Neural cell (in vitro differentiated cells): ENCODE data around the gene LIN7B. TPM values are rescaled to one million over a fixed set of nuclear protein-coding genes. Genes with fewer than 3 reads are reported as not detected.

ENCODE experiments used
- H2AFZ ChIP-seq: fragments of 200-600, 300-800 bp; sonication (generic), shearing (Covaris generic); 2 replicates; pipeline ENCODE4 v1.6.0; 2014; ENCODE audit warnings: low read depth, mild to moderate bottlenecking, antibody characterized with exemption, low read length, moderate library complexity
- H3F3A ChIP-seq: fragments of 200-600 bp; shearing (Covaris generic); 2 replicates; pipeline ENCODE4 v1.6.1; 2016; ENCODE audit warnings: mild to moderate bottlenecking, moderate library complexity, mixed read lengths, antibody characterized with exemption, low read length; ENCODE audit not compliant: insufficient read depth, poor library complexity, severe bottlenecking
- H3K27ac ChIP-seq: fragments of 200-600, 300-800 bp; sonication (generic), shearing (Covaris generic); 2 replicates; pipeline ENCODE4 v1.5.1; 2014; ENCODE audit warnings: mild to moderate bottlenecking, low read length, moderate library complexity
- H3K27me3 ChIP-seq: fragments of 300-800, 200-600 bp; sonication (generic), shearing (Covaris generic); 2 replicates; pipeline ENCODE4 v1.6.0; 2014; ENCODE audit warnings: mild to moderate bottlenecking, low read depth, low read length, moderate library complexity; ENCODE audit not compliant: insufficient read depth
- H3K36me3 ChIP-seq: fragments of 300-800, 200-600 bp; sonication (generic), shearing (Covaris generic); 2 replicates; pipeline ENCODE4 v1.5.1; 2014; ENCODE audit warnings: mild to moderate bottlenecking, antibody characterized with exemption, low read length, moderate library complexity; ENCODE audit not compliant: insufficient read depth
- H3K4me2 ChIP-seq: fragments of 300-800, 200-600 bp; sonication (generic), shearing (Covaris generic); 2 replicates; pipeline ENCODE4 v1.6.0; 2014; ENCODE audit warnings: mild to moderate bottlenecking, low read length
- H3K4me3 ChIP-seq: fragments of 300-800, 200-600 bp; sonication (generic), shearing (Covaris generic); 2 replicates; pipeline ENCODE4 v1.5.1; 2014; ENCODE audit warnings: mild to moderate bottlenecking, low read length, moderate library complexity
- H3K79me2 ChIP-seq: fragments of 200-600 bp; shearing (Covaris generic); replicated peaks from 2 replicates; pipeline ENCODE4 v1.6.0; 2014; ENCODE audit warnings: mild to moderate bottlenecking, low read length, moderate library complexity; ENCODE audit not compliant: insufficient read depth
- H3K9ac ChIP-seq: fragments of 300-800, 200-600 bp; sonication (generic), shearing (Covaris generic); 2 replicates; pipeline ENCODE4 v1.6.1; 2016; ENCODE audit warnings: mild to moderate bottlenecking, low read length, mixed read lengths
- H3K9me2 ChIP-seq: fragments of 200-600 bp; shearing (Covaris generic); 2 replicates; pipeline ENCODE4 v1.6.1; 2016; ENCODE audit warnings: mild to moderate bottlenecking, low read length, mixed read lengths; ENCODE audit not compliant: insufficient read depth
- H3K9me3 ChIP-seq: fragments of 200-600, 300-800 bp; sonication (generic), shearing (Covaris generic); 2 replicates; pipeline ENCODE4 v1.6.1; 2016; ENCODE audit warnings: mild to moderate bottlenecking, mixed run types, low read length, moderate library complexity, mixed read lengths
- H4K20me1 ChIP-seq: fragments of 200-600 bp; shearing (Covaris generic); 2 replicates; pipeline ENCODE4 v1.6.1; 2016; ENCODE audit warnings: mild to moderate bottlenecking, mixed run types; ENCODE audit not compliant: insufficient read depth
- CTCF ChIP-seq: fragments of 450-650 bp; IDR thresholded peaks from 2 replicates; pipeline ENCODE4 v1.5.1; 2014; ENCODE audit warnings: antibody characterized with exemption, mild to moderate bottlenecking, moderate library complexity; ENCODE audit not compliant: poor library complexity, severe bottlenecking
- EZH2 ChIP-seq: fragments of 200-600, 300-800 bp; shearing (Covaris generic), sonication (generic); IDR thresholded peaks from 2 replicates; pipeline ENCODE4 v1.6.1; 2014; ENCODE audit warnings: antibody characterized with exemption, low read length, borderline replicate concordance, mild to moderate bottlenecking; ENCODE audit not compliant: insufficient read depth, poor library complexity, severe bottlenecking
- MXI1 ChIP-seq: fragments of 450-650 bp; conservative IDR thresholded peaks from 2 replicates; pipeline ENCODE4 v1.6.1; 2014; ENCODE audit warnings: antibody characterized with exemption, mild to moderate bottlenecking; ENCODE audit not compliant: poor library complexity, severe bottlenecking
- POLR2AphosphoS5 ChIP-seq: IDR thresholded peaks from 2 replicates; pipeline ENCODE4 v1.6.1; 2012
- RAD21 ChIP-seq: fragments of 450-650 bp; conservative IDR thresholded peaks from 2 replicates; pipeline ENCODE4 v1.6.1; 2014; ENCODE audit warnings: antibody characterized with exemption, mild to moderate bottlenecking, moderate library complexity
- TAF1 ChIP-seq: IDR thresholded peaks from 2 replicates; pipeline ENCODE4 v1.6.1; 2012; ENCODE audit warnings: low read depth
- polyA plus RNA-seq: library from polyadenylated mRNA; depleted of rRNA; stranded (reverse); fragments of >200 nt; gene quantifications from 2 replicates; pipeline ENCODE4 v1.2.3, GENCODE V29; 2014
- TF ChIP-seq, protein P1 (sequence below): IDR thresholded peaks from 2 replicates; pipeline ENCODE4 v1.6.1; 2012; ENCODE audit warnings: borderline replicate concordance

LIN7B gene
- polyA plus RNA-seq, 1 donor from 2014 or later = 88.7 TPM

DNA sequence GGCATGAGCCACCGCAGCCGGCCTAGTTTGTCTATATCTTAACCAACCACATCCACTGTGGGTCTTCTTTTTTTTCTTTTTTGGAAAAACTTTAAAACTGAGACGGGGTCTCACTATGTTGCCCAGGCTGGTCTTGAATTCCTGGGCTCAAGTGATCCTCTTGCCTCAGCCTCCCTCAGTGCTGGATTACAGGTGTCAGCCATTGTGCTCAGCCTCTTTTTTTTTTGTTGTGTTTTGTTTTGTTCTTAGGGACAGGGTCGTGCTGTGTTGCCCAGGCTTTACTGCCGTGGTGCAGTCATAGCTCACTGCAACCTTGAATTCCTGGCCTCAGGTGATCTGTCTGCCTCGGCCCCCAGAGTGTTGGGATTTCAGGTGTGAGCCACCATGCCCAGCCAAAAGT, 21.5 kb upstream of the LIN7B start:
- H3K27ac ChIP-seq = no peak overlapping the region
- peaks cover 4% of the 10 kb centered on the region for H4K20me1 ChIP-seq
- H3K36me3 ChIP-seq = peaks cover 12% of the 10 kb centered on the region
- no peaks in the 10 kb centered on the region for H3F3A ChIP-seq
- no peak for TF ChIP-seq POLR2AphosphoS5
- TF ChIP-seq TAF1 = no peak
- TF ChIP-seq EZH2 = no peak
- no peak for TF ChIP-seq MXI1
- TF ChIP-seq CTCF = no peak
- TF ChIP-seq RAD21 = no peak
- no peak overlapping the region for H3K4me3 ChIP-seq
- H3K9me2 ChIP-seq = no peaks in the 10 kb centered on the region
- no peaks in the 10 kb centered on the region for H3K27me3 ChIP-seq
- H3K9ac ChIP-seq = no peak overlapping the region
- no peak overlapping the region for H3K4me2 ChIP-seq
- peaks cover 13% of the 10 kb centered on the region for H3K79me2 ChIP-seq
- H2AFZ ChIP-seq = no peak overlapping the region
- no peaks in the 10 kb centered on the region for H3K9me3 ChIP-seq

DNA sequence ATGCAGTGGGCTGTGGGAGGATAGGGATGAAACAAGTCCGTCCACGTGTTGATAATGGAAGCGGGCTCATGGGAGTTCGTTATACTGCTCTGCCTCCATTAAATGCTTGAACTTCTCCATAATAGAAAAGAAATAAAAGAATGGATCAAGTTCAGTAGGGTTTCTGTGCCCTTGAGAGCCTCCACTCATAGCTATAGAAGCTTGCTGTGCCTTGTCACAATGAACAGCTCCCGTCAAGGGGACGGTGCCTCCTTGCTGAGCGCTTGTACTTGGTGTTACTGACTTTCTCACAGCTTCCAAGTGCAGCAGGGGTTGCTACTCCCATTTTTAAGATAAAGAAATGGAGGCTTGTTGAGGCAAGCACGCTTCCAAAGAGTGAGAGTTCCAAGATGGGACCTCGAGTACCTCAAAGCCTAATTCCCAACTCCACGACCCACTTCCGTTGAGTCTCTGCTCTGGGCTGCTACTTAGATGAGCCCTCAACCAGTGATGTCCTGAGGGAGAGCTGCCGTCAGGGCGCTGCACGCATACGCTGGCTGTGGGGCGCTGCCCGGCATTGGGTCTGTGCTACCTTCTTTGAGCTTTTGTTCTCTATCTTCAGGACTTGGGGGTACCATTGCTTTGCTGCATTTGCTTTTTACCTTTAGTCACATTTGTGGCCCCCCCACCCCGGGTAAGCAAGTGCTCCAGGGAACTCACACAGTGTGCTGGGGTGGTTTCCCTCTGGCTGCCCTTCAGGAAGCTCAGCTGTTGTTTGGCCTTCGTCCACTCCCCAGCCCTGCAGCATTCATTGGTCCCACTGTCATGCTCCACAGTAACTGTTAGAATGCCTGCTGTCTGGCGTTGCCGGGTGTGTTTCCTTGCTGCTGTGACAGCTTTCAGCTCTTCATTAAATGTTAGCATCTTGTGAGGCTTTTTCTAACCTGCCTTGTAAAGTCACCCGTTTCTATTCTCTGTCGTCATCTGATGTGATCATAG, 19.4 kb upstream of the LIN7B start:
- Histone ChIP-seq H3K27ac (no peak overlapping the region), H3F3A (no peaks in the 10 kb centered on the region), H3K9me2 (no peaks in the 10 kb centered on the region), H3K9ac (no peak overlapping the region), H3K9me3 (no peaks in the 10 kb centered on the region), H3K27me3 (no peaks in the 10 kb centered on the region), H3K36me3 (peaks cover 12% of the 10 kb centered on the region), H3K4me3 (no peak overlapping the region), H3K79me2 (peaks cover 3% of the 10 kb centered on the region), H3K4me2 (no peak overlapping the region), H4K20me1 (peaks cover 4% of the 10 kb centered on the region), H2AFZ (no peak overlapping the region)
- TF ChIP-seq, protein P1, sequence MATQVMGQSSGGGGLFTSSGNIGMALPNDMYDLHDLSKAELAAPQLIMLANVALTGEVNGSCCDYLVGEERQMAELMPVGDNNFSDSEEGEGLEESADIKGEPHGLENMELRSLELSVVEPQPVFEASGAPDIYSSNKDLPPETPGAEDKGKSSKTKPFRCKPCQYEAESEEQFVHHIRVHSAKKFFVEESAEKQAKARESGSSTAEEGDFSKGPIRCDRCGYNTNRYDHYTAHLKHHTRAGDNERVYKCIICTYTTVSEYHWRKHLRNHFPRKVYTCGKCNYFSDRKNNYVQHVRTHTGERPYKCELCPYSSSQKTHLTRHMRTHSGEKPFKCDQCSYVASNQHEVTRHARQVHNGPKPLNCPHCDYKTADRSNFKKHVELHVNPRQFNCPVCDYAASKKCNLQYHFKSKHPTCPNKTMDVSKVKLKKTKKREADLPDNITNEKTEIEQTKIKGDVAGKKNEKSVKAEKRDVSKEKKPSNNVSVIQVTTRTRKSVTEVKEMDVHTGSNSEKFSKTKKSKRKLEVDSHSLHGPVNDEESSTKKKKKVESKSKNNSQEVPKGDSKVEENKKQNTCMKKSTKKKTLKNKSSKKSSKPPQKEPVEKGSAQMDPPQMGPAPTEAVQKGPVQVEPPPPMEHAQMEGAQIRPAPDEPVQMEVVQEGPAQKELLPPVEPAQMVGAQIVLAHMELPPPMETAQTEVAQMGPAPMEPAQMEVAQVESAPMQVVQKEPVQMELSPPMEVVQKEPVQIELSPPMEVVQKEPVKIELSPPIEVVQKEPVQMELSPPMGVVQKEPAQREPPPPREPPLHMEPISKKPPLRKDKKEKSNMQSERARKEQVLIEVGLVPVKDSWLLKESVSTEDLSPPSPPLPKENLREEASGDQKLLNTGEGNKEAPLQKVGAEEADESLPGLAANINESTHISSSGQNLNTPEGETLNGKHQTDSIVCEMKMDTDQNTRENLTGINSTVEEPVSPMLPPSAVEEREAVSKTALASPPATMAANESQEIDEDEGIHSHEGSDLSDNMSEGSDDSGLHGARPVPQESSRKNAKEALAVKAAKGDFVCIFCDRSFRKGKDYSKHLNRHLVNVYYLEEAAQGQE = no peak
- TF ChIP-seq POLR2AphosphoS5 = no peak
